H1 (cell line): ENCODE measurements around the gene DCAF16. TPM values are rescaled to one million over a fixed set of nuclear protein-coding genes. Genes with fewer than 3 reads are reported as not detected.

ENCODE experiments used
- RXRA ChIP-seq: IDR thresholded peaks from 2 replicates; pipeline ENCODE4 v1.6.1; 2011; ENCODE audit warnings: low read depth, mild to moderate bottlenecking, low read length, moderate library complexity; ENCODE audit not compliant: insufficient read depth
- polyA plus RNA-seq, 7 experiments: library from polyadenylated mRNA; depleted of rRNA in 3 of 7; stranded (reverse) in 5 of 7; unstranded in 2 of 7; fragments of >200 nt in 5 of 7; fragments of 200-250 nt in 2 of 7; gene quantifications; 1 replicate in 5 of 7; 2 replicates in 1 of 7; 4 replicates in 1 of 7; pipeline versions ENCODE4 v1.2.1 to v1.2.3, GENCODE V29; 2011 to 2013; ENCODE audit warnings: missing spikeins in 2 of 7, mixed read lengths in 2 of 7
- total RNA-seq: library from RNA; stranded (reverse); fragmentation: NEBNext Ultra II Directional; extraction: Animal tissue kit (Norgen Biotek cat#: 25700); gene quantifications from 2 replicates; pipeline ENCODE4 v1.2.1, GENCODE V29; 2021

Gene DCAF16
- total and polyA plus RNA-seq, 2 of the 8 experiments (the other 6 are each of a cell fraction or from before 2014, with no cell fraction given) = 26.5 to 55.7 TPM

- TF ChIP-seq RXRA = no peak
Measured at GRCh38 chr4:17769406-17770174, 41.0 kb downstream of the DCAF16 start (continued).
